ENCODE data around the gene PRR30. TPM values are rescaled to one million over a fixed set of nuclear protein-coding genes. Genes with fewer than 3 reads are reported as not detected.

The PRR30 gene
- total and polyA plus RNA-seq, 2 of the 4 experiments (the other 2 are of a cell fraction): not detected

DNA sequence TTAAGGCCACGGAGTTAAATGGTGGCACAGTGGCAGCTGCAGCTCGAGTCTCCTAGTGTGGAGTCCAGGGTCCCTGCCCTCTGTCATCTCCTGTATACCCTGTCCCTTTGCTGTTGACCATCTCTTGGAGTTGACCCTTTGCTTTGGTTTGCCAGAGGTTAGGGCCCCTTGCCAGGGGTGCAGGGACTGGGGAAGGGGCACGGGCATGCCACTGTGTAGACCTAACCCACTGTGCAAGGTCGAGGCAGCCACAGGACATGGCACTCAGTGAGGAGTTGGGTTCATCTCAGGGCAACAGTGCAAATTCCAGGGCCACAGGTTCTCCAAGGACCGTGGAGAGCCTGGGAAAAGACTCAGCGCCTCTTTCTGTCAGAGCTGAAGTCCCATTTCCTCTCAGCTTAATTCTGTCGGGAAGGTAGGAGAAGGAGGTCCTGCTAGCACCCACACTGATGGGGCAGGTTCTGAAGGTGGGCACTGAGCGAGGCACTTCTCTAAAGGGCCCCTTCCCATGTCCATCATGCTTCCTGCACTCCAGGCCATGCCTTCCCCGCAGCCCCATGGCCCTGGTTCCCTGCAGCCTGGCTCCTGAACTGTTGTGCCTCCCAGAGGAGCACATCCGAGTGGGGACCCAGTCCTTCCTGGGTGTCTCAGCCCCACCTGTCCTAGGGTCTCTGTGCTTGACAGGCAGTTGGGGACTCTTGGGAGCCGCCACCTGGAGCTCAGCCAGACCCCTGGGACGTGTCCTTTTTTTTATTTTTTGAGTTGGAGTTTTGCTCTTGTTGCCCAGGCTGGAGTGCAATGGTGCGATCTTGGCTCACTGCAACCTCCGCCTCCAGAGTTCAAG lies 49.9 kb downstream of the PRR30 start (continued):
- TF ChIP-seq FOS (IDR thresholded peaks at IDR 0.05; ENCODE audit: low read depth, low read length) (no peak), CEBPB (IDR thresholded peaks at IDR 0.05; ENCODE audit: low read depth, low read length) (no peak)

DNA sequence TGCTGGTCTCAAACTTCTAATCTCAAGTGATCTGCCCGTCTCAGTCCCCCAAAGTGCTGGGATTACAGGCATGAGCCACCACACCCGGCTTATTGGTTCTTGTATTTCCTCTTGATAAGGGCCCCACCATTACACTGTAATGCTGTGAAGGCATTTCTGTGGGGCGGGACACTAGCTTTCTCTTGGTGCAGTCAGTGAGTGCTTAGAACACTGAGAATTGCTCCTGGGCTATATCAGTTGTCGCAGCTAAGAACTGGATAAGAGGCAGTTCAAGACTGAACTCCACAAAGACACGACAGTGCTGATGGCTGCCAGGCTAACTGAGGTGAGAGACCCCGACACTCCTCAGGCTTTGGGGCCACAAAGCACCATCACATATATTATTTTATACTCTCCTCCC lies 50.6 kb downstream of the PRR30 start:
- H2AFZ ChIP-seq (replicated peaks; ENCODE audit: low read length, poor library complexity): no peak overlapping the region
- H4K5ac ChIP-seq (ENCODE audit: low read depth, low read length): no peak overlapping the region
- no peaks in the 10 kb centered on the region for H3K27me3 ChIP-seq (ENCODE audit: control insufficient read depth, insufficient read depth, low read length)
- no peak overlapping the region for H2AK5ac ChIP-seq (ENCODE audit: low read depth, low read length)
- no peak overlapping the region for H3K14ac ChIP-seq (replicated peaks; ENCODE audit: low read depth, low read length)
- in situ Hi-C loops (cut with MboI; ENCODE audit: low sequenced_read_pairs): no loop called here
- TF ChIP-seq NFE2L2 (IDR thresholded peaks at IDR 0.05; ENCODE audit: low read depth, low read length) (no peak), SMC3 (IDR thresholded peaks at IDR 0.05; ENCODE audit: low read depth, low read length) (no peak), MXI1 (IDR thresholded peaks at IDR 0.05; ENCODE audit: borderline replicate concordance, low read depth, low read length) (no peak), RFX5 (IDR thresholded peaks at IDR 0.05; ENCODE audit: low read depth, low read length) (no peak), CEBPB (IDR thresholded peaks at IDR 0.05; ENCODE audit: low read depth, low read length) (no peak), USF2 (IDR thresholded peaks at IDR 0.05; ENCODE audit: low read depth, low read length) (no peak)
- TF ChIP-seq, protein P1, sequence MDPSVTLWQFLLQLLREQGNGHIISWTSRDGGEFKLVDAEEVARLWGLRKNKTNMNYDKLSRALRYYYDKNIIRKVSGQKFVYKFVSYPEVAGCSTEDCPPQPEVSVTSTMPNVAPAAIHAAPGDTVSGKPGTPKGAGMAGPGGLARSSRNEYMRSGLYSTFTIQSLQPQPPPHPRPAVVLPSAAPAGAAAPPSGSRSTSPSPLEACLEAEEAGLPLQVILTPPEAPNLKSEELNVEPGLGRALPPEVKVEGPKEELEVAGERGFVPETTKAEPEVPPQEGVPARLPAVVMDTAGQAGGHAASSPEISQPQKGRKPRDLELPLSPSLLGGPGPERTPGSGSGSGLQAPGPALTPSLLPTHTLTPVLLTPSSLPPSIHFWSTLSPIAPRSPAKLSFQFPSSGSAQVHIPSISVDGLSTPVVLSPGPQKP (IDR thresholded peaks at IDR 0.05; ENCODE audit: borderline replicate concordance, low read depth, low read length): no peak
- TF ChIP-seq, protein P2, sequence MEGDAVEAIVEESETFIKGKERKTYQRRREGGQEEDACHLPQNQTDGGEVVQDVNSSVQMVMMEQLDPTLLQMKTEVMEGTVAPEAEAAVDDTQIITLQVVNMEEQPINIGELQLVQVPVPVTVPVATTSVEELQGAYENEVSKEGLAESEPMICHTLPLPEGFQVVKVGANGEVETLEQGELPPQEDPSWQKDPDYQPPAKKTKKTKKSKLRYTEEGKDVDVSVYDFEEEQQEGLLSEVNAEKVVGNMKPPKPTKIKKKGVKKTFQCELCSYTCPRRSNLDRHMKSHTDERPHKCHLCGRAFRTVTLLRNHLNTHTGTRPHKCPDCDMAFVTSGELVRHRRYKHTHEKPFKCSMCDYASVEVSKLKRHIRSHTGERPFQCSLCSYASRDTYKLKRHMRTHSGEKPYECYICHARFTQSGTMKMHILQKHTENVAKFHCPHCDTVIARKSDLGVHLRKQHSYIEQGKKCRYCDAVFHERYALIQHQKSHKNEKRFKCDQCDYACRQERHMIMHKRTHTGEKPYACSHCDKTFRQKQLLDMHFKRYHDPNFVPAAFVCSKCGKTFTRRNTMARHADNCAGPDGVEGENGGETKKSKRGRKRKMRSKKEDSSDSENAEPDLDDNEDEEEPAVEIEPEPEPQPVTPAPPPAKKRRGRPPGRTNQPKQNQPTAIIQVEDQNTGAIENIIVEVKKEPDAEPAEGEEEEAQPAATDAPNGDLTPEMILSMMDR (conservative IDR thresholded peaks at IDR 0.05; ENCODE audit: low read depth, low read length): no peak
- H3K27ac ChIP-seq (ENCODE audit: insufficient read depth, low read length): no peak overlapping the region
- H2BK20ac ChIP-seq (ENCODE audit: low read depth, low read length): no peak overlapping the region
- no peaks in the 10 kb centered on the region; the same call in 1 of the 2 replicates for H3K9me1 ChIP-seq (ENCODE audit: insufficient read depth, low read length)
- no peak overlapping the region for H4K91ac ChIP-seq (ENCODE audit: insufficient read depth, low read depth, low read length)
- H3K36me3 ChIP-seq (ENCODE audit: control insufficient read depth, insufficient read depth, low read length): peaks cover 7% of the 10 kb centered on the region; the same call in 1 of the 2 replicates
- peaks cover 6% of the 10 kb centered on the region for H3K4me1 ChIP-seq (ENCODE audit: control insufficient read depth, insufficient read depth, low read length)
- no peak overlapping the region for H2BK5ac ChIP-seq (ENCODE audit: low read depth, low read length, poor library complexity, severe bottlenecking)
- no peak overlapping the region for H3K18ac ChIP-seq (ENCODE audit: low read depth, low read length)
- no peak overlapping the region for H4K8ac ChIP-seq (ENCODE audit: low read depth in 2 of 2, low read length in 2 of 2)
- DNase-seq: no peak
- no peaks in the 10 kb centered on the region for H3K9me3 ChIP-seq (ENCODE audit: control insufficient read depth, insufficient read depth, low read length)
- ATAC-seq (ENCODE audit: low read depth): no peak
- no TSS peak for BruUV-seq (replicated peaks)
- POLR2A ChIA-PET (ENCODE audit: unreplicated experiment): interaction anchor here (0.9 kb wide), 1 partner anchor 130 kb away, joined by 3 read pairs; no protein-coding TSS in a partner anchor
- H2AK9ac ChIP-seq (replicated peaks; ENCODE audit: low read depth, low read length, poor library complexity): no peak overlapping the region
- no peak overlapping the region for H2BK120ac ChIP-seq (ENCODE audit: low read depth, low read length)
- dilution Hi-C loops (cut with HindIII; ENCODE audit: low sequenced_read_pairs, unreplicated experiment): no loop called here
- CTCF ChIA-PET: no interaction called here
- H3K4me3 ChIP-seq (ENCODE audit: insufficient read depth, low read depth, low read length): no peak overlapping the region
- no peak overlapping the region for H3K4me2 ChIP-seq (ENCODE audit: low read depth, low read length)
- WGBS, 2 experiments (ENCODE audit: extremely low coverage in 2 of 2, insufficient read length in 1 of 2): 85% methylated on average over 4 of the region's 6 CpGs; no CpG with 5 or more reads in 1 of the 2 experiments
- H4K20me1 ChIP-seq (ENCODE audit: insufficient read depth, low read length): no peaks in the 10 kb centered on the region; the same call in 1 of the 2 replicates
- H3K79me1 ChIP-seq (ENCODE audit: low read depth in 1 of 2, low read length in 2 of 2): peaks cover 0 to 14% of the 10 kb centered on the region in 2 experiments; a peak in 1 of 4 replicates
- no peak overlapping the region for H3K56ac ChIP-seq (ENCODE audit: extremely low read depth, insufficient read depth, low read length)
- H3K4ac ChIP-seq (ENCODE audit: low read depth, low read length): no peak overlapping the region
- H3K9ac ChIP-seq (ENCODE audit: low read depth, low read length): no peak overlapping the region
- intact Hi-C loops (cut with micrococcal nuclease): loop anchor here (5.0 kb wide), 1 partner anchor 241 kb away; the partner anchor contains the start of gene DPYSL5
- no peak overlapping the region for H3K23ac ChIP-seq (ENCODE audit: low read depth, low read length)
- no peak overlapping the region for H2BK15ac ChIP-seq (ENCODE audit: low read depth, low read length)

Data from IMR-90 (cell line).